K562 (cell line): Measurements from ENCODE around the gene ATP23. TPM values are rescaled to one million over a fixed set of nuclear protein-coding genes. Genes with fewer than 3 reads are reported as not detected.

Experiments used
- ATAC-seq: fragments of 200-7000 bp; cut with Tn5 transposase; 3 replicates; pipeline ENCODE4 v1.9.1; 2020; ENCODE audit warnings: moderate library complexity
- BruUV-seq: library from RNA; stranded (reverse); fragments of 400-500 nt; replicated peaks from 2 replicates; lab custom pipeline; 2021; lab: Mats Ljungman, UMichigan
- CTCF ChIA-PET: fragments of 300-600 bp; formaldehyde crosslinking; extraction: SDS; loops from one replicate; lab custom pipeline; 2021; ENCODE audit warnings: low intra/inter-chr PET ratio; lab: Yijun Ruan, JAX
- POLR2A ChIA-PET: fragments of 300-600, 350-650 bp; sonication (Branson Sonifier 250); formaldehyde crosslinking; extraction: SDS; loops from one replicate; lab custom pipeline; 2021; ENCODE audit warnings: antibody characterized with exemption, inconsistent platforms; lab: Yijun Ruan, JAX
- DNase-seq, 4 experiments: peaks; one replicate each; pipeline versions ENCODE4 v3.0.0 to v3.0.0-alpha.2; 2011 to 2018; ENCODE audit warnings: low spot score in 3 of 4, mixed read lengths in 3 of 4; ENCODE audit errors: extremely low read depth in 1 of 4
- FAIRE-seq: peaks from 2 replicates; lab custom pipeline; 2011; peaks lifted over from hg19 to GRCh38; lab: Jason Lieb, UNC
- H2AFZ ChIP-seq: 2 replicates; pipeline ENCODE4 v1.6.0; 2011; ENCODE audit warnings: low read depth, low read length, control low read depth, inconsistent platforms
- H3K27ac ChIP-seq: fragments of 200-600 bp; 3 replicates; pipeline ENCODE4 v1.8.0; 2011; ENCODE audit warnings: low read depth, mild to moderate bottlenecking, control low read depth, inconsistent platforms, low read length, moderate library complexity, mixed read lengths; ENCODE audit errors: extremely low read depth
- H3K27me3 ChIP-seq, 2 experiments: fragments of 300-600 bp in 1 of 2; 2 replicates in 1 of 2; 3 replicates in 1 of 2; pipeline versions ENCODE4 v1.6.0 to v1.8.0; 2011; ENCODE audit warnings: inconsistent platforms in 2 of 2, low read length in 2 of 2, mild to moderate bottlenecking in 1 of 2, mixed read lengths in 1 of 2, moderate library complexity in 1 of 2; ENCODE audit not compliant: control insufficient read depth in 2 of 2, insufficient read depth in 2 of 2
- H3K36me3 ChIP-seq: fragments of 300-600 bp; 3 replicates; pipeline ENCODE4 v1.8.0; 2011; ENCODE audit warnings: mild to moderate bottlenecking, low read length, inconsistent platforms; ENCODE audit not compliant: control insufficient read depth, insufficient read depth
- H3K4me1 ChIP-seq, 2 experiments: fragments of 200-600 bp in 1 of 2; replicated peaks in 1 of 2; 2 replicates in 1 of 2; 3 replicates in 1 of 2; pipeline versions ENCODE4 v1.5.1 to v1.8.0; 2011; ENCODE audit warnings: inconsistent platforms in 2 of 2, low read length in 2 of 2, mild to moderate bottlenecking in 1 of 2, mixed read lengths in 1 of 2, moderate library complexity in 1 of 2; ENCODE audit not compliant: control insufficient read depth in 2 of 2, insufficient read depth in 2 of 2
- H3K4me2 ChIP-seq: 2 replicates; pipeline ENCODE4 v1.6.1; 2011; ENCODE audit warnings: low read length, control low read depth, inconsistent platforms, mixed read lengths; ENCODE audit not compliant: insufficient read depth
- H3K4me3 ChIP-seq: fragments of 200-600 bp; sonication (generic), shearing (Covaris generic); 2 replicates; pipeline ENCODE4 v1.5.1; 2016; ENCODE audit warnings: control low read depth, inconsistent platforms
- H3K79me2 ChIP-seq: fragments of 200-600 bp; 3 replicates; pipeline ENCODE4 v1.8.0; 2011; ENCODE audit warnings: low read length, inconsistent platforms; ENCODE audit not compliant: control insufficient read depth, insufficient read depth
- H3K9ac ChIP-seq, 2 experiments: 2 replicates each; pipeline versions ENCODE4 v1.6.0 to v1.6.1; 2011; ENCODE audit warnings: low read depth in 2 of 2, low read length in 2 of 2, control low read depth in 1 of 2, inconsistent platforms in 1 of 2, mild to moderate bottlenecking in 1 of 2, mixed read lengths in 1 of 2; ENCODE audit not compliant: insufficient read depth in 1 of 2
- H3K9me1 ChIP-seq: one replicate; pipeline ENCODE4 v1.6.0; 2011; ENCODE audit warnings: inconsistent platforms, mild to moderate bottlenecking, low read length, moderate library complexity; ENCODE audit not compliant: control insufficient read depth, insufficient read depth
- H3K9me3 ChIP-seq: replicated peaks from 2 replicates; pipeline ENCODE4 v1.5.1; 2011; ENCODE audit warnings: low read depth, low read length, inconsistent platforms; ENCODE audit not compliant: control insufficient read depth, insufficient read depth
- H4K20me1 ChIP-seq: replicated peaks from 2 replicates; pipeline ENCODE4 v1.6.1; 2011; ENCODE audit warnings: low read length, inconsistent platforms, mixed read lengths; ENCODE audit not compliant: control insufficient read depth, insufficient read depth
- CEBPG ChIP-seq, 3 experiments: fragments of 200-800 bp in 1 of 3; sonication (Bioruptor generic) in 1 of 3; sonication (generic) in 1 of 3; formaldehyde crosslinking in 1 of 3; IDR thresholded peaks in 2 of 3; conservative IDR thresholded peaks in 1 of 3; 2 replicates each; pipeline versions ENCODE4 v1.6.1 to v1.8.0; 2016 to 2022; ENCODE audit warnings: missing compliant biosample characterization in 2 of 3, missing genetic modification characterization in 2 of 3, mild to moderate bottlenecking in 1 of 3, missing genetic modification reagents in 1 of 3
- DDX20 ChIP-seq: fragments of 450-650 bp; IDR thresholded peaks from 2 replicates; pipeline ENCODE4 v1.6.1; 2016; ENCODE audit warnings: missing genetic modification characterization, low read depth, mild to moderate bottlenecking, missing compliant biosample characterization, moderate library complexity
- FOXA1 ChIP-seq: fragments of 450-650 bp; IDR thresholded peaks from 2 replicates; pipeline ENCODE4 v1.6.1; 2016; ENCODE audit warnings: mild to moderate bottlenecking, borderline replicate concordance
- MCM3 ChIP-seq: fragments of 450-650 bp; IDR thresholded peaks from 2 replicates; pipeline ENCODE4 v1.6.1; 2016
- SNAPC5 ChIP-seq: fragments of 250-450 bp; sonication (Bioruptor Pico); IDR thresholded peaks from 2 replicates; pipeline ENCODE4 v1.8.0; 2021; ENCODE audit warnings: moderate library complexity, mild to moderate bottlenecking, inconsistent platforms
- TEAD4 ChIP-seq, 2 experiments: sonication (generic) in 1 of 2; formaldehyde crosslinking in 1 of 2; IDR thresholded peaks; 2 replicates each; pipeline versions ENCODE4 v1.6.1 to v1.8.0; 2012 to 2022; ENCODE audit warnings: borderline replicate concordance in 1 of 2, inconsistent platforms in 1 of 2, low read length in 1 of 2, mild to moderate bottlenecking in 1 of 2, missing genetic modification reagents in 1 of 2
- ZBTB17 ChIP-seq: fragments of 450-650 bp; formaldehyde crosslinking; IDR thresholded peaks from 2 replicates; pipeline ENCODE4 v1.4.0; 2020; ENCODE audit warnings: mild to moderate bottlenecking
- ZSCAN29 ChIP-seq: fragments of 450-650 bp; IDR thresholded peaks from 2 replicates; pipeline ENCODE4 v1.6.1; 2017
- WGBS: fragments of 100-300 bp; shearing (Covaris generic); methylation state at CpG from one replicate; pipeline ENCODE4 v1.1.6; 2016; ENCODE audit warnings: low coverage, mixed read lengths; ENCODE audit not compliant: insufficient coverage; ENCODE audit errors: missing lambda C conversion rate; 5-methylcytosine and 5-hydroxymethylcytosine counted together
- in situ Hi-C: fragments of 300-500 bp; cut with MboI; formaldehyde crosslinking; loops from 4 replicates; pipeline ENCODE4 v1.15.0; 2018; ENCODE audit warnings: inconsistent platforms, mixed read lengths
- intact Hi-C: fragments of 100-400 bp; cut with micrococcal nuclease; formaldehyde crosslinking; loops from 2 replicates; pipeline ENCODE4 v1.14.2; 2022
- polyA plus RNA-seq, 8 experiments: library from polyadenylated mRNA; depleted of rRNA in 4 of 8; stranded (reverse) in 5 of 8; unstranded in 3 of 8; fragments of >200 nt; fragmentation: Nextera tagmentation in 2 of 8; fragmentation: Illumina TruSeq in 1 of 8; extraction: Ambion mirVana in 2 of 8; extraction: Trizol in 1 of 8; gene quantifications; 2 replicates each; pipeline versions ENCODE4 v1.2.1 to v1.2.3, GENCODE V29; 2011 to 2014; ENCODE audit warnings: inconsistent platforms in 1 of 8, missing spikeins in 1 of 8
- total RNA-seq, 7 experiments: library from RNA; depleted of rRNA in 6 of 7; stranded (reverse); fragments of >200 nt in 6 of 7; fragmentation: Illumina TruSeq in 2 of 7; extraction: Trizol in 2 of 7; gene quantifications; 2 replicates each; pipeline versions ENCODE4 v1.2.1 to v1.2.3, GENCODE V29; 2011 to 2021; ENCODE audit warnings: low replicate concordance in 1 of 7

The ATP23 gene
- total and polyA plus RNA-seq, 9 of the 15 experiments (the other 6 are each of a cell fraction or from before 2014, with no cell fraction given) = 8.3 to 53.7 (median 28.5) TPM

DNA sequence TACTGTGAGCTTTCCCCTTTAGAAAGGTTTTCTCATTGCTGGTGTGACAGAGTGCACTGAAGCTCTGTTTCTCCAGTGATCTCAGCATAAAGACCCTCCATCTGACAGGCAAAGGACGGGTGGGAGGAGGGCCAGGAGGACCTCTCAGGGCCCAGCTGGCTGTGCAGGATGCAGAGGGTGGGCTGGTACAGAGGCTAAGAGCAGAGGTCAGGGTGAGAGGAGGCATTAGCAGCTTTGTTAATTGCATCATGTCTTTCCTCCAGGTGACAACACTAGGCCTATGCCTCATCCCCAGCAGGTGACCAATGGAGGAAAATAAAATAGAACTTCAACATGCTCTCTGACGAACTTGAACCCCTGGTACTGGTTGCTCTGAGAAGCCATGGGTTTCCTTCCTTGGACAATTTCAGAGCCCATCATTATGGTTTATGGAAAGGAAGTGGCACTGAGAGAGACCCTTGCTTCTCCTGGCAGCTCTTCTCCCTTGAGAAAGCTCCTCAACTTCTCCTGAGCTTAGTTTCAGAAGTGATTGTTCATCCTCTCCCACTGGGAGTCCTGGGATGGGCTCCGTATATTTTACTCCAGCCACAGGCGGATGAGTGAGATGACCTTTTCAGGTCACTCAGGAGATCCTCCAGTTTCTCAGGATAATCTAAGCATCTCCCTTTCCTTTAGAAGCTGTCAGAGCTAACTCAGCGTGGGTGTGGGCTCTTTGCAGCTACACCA, 45.8 kb upstream of the ATP23 start:
- intact Hi-C loops = no loop called here
- no peaks in the 10 kb centered on the region for H3K79me2 ChIP-seq
- H4K20me1 ChIP-seq = no peaks in the 10 kb centered on the region
- H3K4me2 ChIP-seq = no peak overlapping the region
- ChIA-PET POLR2A (interaction anchor here (1.1 to 2.3 kb wide), 5 partner anchors 9 to 63 kb away, joined by 3 to 9 read pairs (median 6); no protein-coding TSS in a partner anchor), CTCF (interaction anchor here (1.1 kb wide), 1 partner anchor 65 kb away, joined by 4 read pairs; no protein-coding TSS in a partner anchor)
- H2AFZ ChIP-seq = no peak overlapping the region
- no TSS peak for BruUV-seq
- in situ Hi-C loops = no loop called here
- H3K9me1 ChIP-seq = no peaks in the 10 kb centered on the region
- no peak for FAIRE-seq
- H3K4me1 ChIP-seq = peaks cover 32 to 38% of the 10 kb centered on the region in 2 experiments
- TF ChIP-seq MCM3 (no peak), TEAD4 (IDR thresholded peaks at IDR 0.05; ENCODE audit: low read length) (no peak), TEAD4 (CRISPR knock-in tag; IDR thresholded peaks at IDR 0.05; ENCODE audit: borderline replicate concordance) (no peak), DDX20 (tag) (no peak), FOXA1 (no peak), ZSCAN29 (no peak), ZBTB17 (no peak), SNAPC5 (CRISPR knock-in tag) (no peak), CEBPG (CRISPR knock-in tag; IDR thresholded peaks at IDR 0.05) (peak; percentile 39; the same call in 1 of the 2 replicates), CEBPG (tag; conservative IDR thresholded peaks at IDR 0.05 in 1 of 2, IDR thresholded peaks at IDR 0.05 in 1 of 2) (no peak)
- no peak for DNase-seq
- no peaks in the 10 kb centered on the region for H3K36me3 ChIP-seq
- H3K27me3 ChIP-seq = no peaks in the 10 kb centered on the region
- 32% methylated on average over 5 of the region's 5 CpGs for WGBS
- H3K4me3 ChIP-seq = no peak overlapping the region
- no peak overlapping the region for H3K27ac ChIP-seq
- ATAC-seq = no peak
- H3K9ac ChIP-seq = no peak overlapping the region
- H3K9me3 ChIP-seq = no peaks in the 10 kb centered on the region
